ENCODE results near the gene PCNT.
"Not testable (repeated sequence)": the region's sequence is repeated elsewhere in the genome, so short reads cannot be mapped to it uniquely, and the experiment has no call there.

Gene PCNT

DNA sequence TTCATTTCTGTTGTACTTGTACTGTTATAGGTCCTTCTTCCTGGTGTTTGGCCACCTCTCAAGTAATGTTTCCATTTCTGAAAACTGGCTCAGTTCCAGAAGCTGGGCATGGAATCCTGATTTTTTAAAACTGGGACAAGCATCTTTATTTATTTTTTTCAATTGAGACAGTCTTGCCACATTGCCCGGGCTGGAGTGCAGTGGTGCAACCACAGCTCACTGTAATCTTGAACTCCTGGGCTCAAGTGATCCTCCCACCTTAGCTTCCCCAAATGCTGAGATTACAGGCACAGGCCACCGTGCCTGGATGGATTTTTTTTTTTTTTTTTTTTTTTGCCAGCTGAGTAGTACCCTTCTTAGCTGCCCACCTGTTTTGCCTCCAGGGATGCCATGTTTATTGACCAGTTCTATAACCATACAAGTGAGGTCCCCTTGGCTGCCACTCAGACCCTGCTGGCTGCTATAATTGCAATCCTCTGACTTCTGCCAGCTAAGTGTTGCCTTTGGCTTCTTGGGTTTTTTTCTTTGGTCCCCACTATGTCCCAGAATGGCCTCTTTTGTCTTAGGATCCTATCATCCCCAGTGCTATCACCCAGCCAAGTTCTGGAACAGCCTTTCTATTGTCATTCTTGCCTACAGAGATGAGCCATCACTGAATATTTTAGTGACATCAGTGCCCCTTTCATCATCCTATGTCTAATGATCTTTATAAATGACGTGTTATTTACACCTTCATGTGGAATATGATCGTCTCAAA, 130.9 kb downstream of the PCNT start:
- peak; percentile 94 for DNase-seq (ENCODE audit: low spot score)

DNA sequence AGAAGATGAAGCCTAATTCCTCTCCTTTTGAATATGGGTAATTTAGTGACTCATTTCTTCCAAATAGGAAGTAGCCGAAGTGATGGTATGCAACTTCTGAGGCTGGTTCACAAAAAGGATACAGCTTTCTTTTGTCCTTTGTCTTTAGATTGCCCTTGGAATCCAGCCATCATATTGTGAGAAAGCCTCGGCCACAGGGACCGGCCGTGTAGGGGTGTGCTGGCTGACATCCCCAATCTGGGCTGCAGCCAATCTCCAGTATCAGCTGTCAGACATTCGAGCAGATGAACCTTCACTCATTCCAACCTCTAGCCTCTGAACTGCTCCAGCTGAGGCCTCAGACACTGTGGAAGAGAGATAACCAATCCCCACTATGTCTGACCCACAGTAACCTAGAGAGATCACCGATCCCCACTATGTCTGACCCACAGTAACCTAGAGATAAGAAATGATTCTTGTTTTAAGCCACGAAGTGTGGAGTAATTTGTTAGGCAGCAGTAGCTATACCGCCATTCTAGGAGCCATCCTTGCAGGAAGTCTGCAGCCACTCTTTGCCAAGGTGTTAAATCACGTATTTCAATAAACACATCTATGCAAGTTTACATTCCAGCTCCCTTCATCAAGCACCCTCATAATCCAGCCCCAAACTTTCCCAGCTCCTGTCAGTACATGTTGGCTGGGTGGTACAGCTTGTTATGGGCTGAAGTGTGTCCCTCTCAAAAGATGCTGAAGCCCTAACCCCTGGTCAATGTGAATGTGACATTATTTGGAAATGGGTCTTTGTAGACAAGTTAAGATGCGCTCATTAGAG, 131.8 kb downstream of the PCNT start:
- DNase-seq (ENCODE audit: low spot score), result peak; percentile 94

DNA sequence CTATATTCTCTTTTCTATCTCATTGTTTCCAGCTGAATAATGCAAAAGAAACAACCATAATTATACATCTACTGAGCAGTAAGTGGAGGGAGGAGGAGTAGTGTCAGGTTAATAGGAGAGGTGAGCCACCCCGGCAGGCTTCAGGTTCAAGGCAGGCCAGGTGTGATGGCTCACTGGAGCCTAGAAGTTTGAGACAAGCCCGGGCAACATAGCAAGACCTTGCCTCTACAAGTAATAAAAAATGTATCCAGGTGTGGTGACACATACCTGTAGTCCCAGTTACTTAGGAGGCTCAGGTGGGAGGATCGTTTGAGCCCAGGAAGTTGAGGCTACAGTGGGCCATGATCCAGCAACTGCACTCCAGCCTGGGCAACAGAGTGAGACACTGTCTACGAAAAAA, 132.8 kb downstream of the PCNT start:
- no peak for DNase-seq (ENCODE audit: low spot score)

DNA sequence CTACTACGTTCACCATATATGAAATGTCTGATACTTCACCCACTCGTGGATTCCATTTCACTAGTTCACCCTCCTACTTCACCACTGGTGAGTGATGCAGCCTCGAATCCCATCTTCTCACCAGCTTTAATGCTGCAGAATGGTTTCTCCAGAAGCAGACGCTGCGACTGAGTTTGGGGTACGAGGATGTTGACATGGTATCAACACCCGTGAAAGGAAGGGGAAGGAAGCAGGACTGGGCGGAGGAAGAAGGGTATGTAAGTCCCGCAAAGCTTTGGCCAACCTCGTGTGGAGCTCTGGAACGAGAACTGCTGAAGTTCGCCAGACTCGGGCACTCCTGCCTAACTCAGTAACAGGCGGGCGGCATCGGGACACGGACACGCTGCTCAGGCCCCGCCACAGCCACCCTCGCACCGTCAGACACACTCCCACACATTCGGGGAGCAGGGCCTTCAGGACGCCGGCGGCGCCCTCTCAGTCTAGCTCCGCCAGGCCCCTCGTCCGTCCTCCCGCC, 133.9 kb downstream of the PCNT start:
- DNase-seq (ENCODE audit: low spot score), result peak; percentile 62

DNA sequence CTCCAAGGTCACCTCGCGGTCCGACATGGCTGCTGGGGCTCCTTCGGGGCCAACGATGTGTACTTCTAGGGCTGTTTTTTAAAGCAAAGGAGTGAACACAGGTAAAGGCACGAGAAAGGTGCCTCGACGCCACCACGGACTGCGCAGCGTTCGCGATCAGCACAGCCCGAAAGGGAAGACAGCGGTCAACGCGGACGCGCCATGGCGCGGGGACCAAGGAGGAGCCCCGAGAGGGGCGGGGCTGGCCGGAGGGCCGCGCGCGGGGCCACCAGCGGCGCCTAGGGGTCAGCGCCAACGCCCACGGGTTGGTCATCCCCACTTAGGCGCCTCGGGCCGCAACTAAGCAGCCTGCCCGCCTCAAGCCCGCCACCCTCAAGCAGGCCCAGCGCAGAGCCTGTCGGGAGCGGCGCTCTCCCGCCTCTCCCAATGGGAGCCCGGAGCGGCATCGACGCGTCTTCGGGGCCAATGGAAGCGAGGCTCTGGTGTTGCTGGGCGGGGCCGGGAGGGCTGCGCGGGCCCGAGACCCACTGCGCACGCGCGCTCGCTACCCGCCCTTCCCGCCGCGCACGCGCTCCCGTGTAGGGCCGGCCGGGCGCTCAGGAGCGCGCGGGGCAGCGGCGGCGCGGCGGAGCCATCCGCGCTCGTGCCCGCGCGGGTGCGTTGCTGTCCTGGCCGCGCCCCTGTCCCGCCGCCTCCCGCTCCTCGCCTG, 134.5 kb downstream of the PCNT start, which contains the start of gene DIP2A:
TSS of gene DIP2A (plus strand) at position 577 of the 709 bp plus-strand sequence. CDS start 241 bp downstream, outside the sequence.
- peak; percentile 97 for DNase-seq (ENCODE audit: low spot score)

DNA sequence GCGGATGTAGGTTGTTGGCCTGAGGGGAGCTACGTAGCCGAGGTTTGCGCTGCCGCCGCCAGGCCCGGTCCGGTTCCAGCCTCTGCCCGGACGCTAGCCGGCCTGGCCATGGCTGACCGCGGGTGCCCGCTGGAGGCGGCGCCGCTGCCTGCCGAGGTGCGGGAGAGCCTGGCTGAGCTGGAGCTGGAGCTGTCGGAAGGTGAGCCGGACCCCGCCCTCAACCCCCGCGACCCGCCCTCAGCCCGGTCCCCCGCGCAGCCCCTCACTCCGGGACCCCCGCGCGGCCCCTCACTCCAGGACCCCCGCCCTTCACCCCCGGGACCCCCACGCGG, 135.0 kb downstream of the PCNT start:
- DNase-seq (ENCODE audit: low spot score), result no peak

DNA sequence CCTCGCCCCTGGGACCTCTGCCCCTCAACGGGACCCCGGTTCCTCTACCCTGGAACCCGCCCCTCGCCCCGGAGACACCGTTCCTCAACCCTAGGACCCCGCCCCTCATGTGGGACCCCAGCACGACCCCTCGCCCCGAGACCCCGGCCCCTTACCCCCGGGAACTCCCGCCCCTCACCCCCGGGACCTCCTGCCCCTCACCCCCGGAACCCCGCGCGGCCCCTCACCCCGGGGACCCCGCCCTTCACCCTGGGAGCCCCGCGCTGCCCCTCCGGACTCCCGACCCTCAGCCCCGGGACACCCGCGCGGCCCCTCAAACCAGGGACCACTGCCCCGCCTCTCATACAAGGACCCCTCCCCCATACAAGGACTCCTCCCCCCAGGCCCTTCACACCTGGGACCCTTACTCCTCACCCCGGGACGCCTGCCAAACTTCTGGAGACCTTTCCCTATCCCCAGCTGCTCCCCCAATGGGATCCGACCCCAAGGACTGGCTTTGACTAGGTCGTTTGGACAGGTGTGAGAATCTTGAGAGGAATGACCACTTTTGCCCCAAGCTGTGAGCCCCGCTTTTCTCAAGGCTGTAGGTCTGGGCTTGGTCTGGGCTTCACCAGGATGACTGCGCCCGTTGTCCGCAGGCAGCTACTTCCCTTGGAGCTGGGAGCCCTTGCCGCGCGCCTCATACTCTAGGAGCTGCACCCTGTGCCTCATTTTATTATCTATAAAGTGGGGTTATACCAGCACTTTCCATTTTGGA, 135.6 kb downstream of the PCNT start:
- DNase-seq (ENCODE audit: low spot score), result no peak

DNA sequence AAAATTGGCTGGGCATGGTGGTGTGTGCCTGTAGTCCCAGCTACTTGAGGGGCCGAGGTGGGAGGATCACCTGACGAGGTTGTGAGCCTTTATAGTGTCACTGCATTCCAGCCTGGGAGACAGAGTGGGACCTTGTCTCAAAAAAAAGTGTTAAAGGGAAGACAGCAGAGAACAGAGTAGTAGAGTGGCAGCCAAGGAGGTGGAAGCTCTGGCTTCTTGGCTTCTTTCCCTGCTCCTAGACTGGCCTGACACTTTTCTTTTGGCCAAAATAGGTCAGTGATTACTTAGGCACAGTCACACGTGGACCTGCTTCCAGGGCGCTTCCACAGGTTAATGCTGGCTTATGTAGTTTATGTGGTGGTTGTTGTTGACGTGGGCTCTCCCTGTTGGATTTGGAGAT, 138.0 kb downstream of the PCNT start:
- DNase-seq (ENCODE audit: low spot score), result no peak

DNA sequence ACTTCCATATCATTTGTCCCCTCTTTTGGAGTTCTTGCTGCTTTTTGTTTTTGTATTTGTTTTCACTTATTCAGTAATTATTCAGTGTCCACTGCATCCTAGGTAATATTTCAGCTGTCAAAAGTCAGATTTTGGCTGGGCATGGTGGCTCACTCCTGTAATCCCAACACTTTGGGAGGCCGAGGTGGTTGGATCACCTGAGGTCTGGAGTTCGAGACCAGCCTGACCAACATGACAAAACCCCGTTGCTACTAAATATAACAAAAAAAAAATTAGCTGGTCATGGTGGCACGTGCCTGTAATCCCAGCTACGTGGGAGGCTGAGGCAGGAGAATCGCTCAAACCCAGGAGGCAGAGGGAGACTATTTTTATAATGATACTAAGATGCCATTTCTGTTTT, 141.2 kb downstream of the PCNT start:
- not testable (repeated sequence) for DNase-seq (ENCODE audit: low spot score)

DNA sequence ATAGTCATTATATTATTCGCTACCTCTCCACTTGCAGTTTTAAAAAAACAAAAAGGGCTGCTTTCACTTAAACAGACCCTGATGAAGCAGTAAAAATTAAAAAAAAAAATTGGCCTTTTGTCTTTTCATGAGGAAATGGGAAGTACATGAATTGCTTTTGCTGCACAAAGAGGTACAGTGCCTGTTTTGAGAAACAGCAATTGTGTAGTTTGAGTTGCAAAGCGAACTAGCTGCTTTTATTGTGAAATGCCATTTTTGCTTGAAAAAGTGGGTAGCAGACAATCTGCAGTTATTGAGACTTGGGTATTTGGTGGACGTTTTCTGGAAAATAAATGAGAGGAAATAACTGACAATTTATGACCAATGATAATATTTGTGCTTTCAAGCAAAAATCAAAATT, 141.7 kb downstream of the PCNT start:
- no peak for DNase-seq (ENCODE audit: low spot score)

DNA sequence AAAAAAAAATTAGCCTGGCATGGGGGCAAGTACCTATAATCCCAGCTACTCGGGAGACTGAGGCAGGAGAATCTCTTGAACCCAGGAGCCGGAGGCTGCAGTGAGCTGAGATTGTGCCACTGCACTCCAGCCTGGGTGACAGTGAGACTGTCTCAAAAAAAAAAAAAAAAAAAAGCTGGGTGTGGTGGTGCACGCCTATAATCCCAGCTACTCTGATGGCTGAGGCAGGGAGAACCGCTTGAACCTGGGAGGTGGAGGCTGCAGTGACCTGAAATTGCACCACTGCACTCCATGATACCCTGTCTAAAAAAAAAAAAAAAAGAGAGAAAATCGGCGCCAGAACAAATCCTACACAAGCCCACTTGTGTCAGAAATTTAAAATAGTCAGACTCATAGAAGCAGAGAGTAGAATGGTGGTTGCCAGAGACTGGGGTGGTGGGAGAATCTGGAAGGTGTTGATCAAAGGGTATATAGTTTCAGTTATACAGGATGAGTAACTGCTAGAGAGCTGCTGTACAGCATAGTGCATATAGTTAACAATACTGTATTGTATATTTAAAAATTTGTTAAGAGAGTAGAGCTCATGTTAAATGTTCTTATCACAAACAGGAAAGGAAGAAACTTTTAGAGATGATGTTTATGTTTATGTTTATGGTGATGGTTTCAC, 144.3 kb downstream of the PCNT start:
- DNase-seq (ENCODE audit: low spot score), result no peak

DNA sequence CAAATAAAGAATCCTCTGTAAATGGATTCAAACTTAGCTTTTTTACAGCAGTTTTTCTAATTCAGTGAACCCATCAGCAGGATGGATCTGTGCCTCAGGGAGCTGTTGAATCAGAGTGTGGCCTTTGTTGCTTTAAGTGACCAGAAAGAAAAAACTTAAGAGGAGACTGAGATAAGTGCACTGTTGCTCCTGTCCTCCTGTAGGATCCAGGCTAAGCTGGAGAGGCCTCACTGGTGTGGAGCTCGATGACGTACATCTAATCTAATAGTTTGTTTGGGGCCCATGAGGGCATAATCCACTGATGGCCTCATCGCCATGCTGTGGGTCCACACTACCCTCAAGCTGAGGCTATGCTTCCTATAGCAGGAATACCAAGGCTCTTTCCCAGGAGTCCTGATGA, 145.3 kb downstream of the PCNT start:
- no peak for DNase-seq (ENCODE audit: low spot score)

DNA sequence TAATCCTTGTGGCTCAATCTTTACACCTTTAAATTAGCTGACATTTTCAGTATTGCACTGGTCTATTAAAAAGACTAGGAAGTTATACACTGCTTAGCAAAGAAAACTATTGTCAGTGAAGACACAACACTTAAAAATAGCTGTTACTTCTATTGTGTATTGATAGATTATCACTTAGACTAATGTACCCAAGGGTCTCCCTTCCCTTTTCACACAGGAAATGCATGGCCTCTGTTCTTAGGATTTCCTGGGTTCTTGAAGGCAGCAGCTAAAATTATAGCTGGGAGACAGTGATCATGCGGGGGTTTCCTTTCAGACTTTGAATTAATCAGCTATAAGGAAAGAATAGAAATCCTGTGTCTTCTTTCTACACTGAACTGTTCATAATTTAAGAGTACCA, 147.6 kb downstream of the PCNT start:
- no peak for DNase-seq (ENCODE audit: low spot score)

DNA sequence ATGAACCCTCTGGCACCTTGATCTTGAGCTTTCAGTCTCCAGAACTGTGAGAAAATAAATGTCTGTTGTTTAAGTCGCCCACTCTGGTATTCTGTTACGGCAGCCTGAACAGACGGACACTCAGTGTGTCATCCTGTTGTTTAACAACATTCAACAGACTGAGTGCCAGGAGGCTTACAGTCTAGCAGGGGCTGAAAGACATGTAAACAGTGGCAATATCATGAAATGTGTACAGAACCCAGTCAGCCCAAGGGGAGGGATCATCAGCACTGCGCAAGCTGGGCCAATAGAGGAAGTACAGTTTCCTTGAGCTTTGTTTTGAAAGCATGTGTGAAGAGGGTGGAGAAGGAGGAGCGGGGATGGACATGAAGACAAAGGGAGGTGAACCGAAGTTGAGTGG, 148.3 kb downstream of the PCNT start:
- DNase-seq (ENCODE audit: low spot score), result no peak

DNA sequence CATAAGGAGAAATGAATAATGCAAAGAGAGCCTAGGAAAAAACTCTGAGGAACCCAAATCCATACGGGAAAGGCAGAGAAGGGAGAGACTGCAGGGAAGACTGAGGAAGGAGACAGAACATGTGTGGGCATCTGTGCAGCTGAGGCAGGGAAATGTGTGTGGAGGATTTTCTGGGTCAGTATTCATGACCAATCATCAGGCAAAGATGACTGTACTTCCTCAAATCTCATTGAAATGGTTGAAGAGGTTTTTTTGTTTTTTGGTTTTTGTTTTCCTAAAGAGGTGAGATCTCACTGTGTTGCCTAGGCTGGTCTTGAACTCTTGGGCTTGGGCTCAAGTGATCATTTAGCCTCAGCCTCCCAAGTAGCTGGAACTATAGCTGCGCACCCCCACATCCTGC, 150.4 kb downstream of the PCNT start:
- DNase-seq (ENCODE audit: low spot score), result no peak

DNA sequence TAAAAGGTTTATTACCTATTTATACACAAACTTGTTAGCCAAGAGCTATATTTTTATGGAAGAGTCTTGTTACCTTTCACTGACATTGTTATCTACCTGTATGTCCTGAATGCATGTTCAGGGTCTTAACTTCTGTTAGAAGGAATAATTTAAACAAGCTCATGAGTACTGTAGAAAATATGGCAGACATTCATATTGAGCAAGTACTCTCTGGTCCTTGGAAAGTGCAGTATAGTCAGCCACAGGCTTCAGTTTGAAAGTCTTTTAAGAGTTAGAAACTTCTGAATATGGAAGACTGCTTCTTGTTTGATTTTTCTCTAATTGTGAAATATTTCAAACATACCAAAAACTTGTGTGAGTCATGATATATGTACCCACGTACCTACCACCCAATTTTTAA, 151.3 kb downstream of the PCNT start:
- no peak for DNase-seq (ENCODE audit: low spot score)

DNA sequence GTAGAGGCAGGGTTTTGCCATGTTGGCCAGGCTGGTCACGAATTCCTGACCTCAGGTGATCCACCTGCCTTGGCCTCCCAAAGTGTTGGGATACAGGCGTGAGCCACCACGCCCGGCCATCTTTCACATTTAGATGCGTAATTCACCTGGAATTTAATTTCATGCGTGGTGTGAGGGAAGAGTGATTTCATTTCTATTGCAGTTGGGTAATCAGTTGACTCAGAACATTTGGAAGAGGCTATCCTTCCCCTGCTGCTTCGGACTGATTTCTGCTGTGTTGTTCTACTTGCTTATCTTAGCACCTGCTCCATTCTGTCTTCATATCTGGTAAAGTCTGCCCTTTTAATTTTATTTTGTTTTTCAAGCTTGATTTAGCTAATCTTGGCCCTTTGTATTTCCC, 153.8 kb downstream of the PCNT start:
- no peak for DNase-seq (ENCODE audit: low spot score)

DNA sequence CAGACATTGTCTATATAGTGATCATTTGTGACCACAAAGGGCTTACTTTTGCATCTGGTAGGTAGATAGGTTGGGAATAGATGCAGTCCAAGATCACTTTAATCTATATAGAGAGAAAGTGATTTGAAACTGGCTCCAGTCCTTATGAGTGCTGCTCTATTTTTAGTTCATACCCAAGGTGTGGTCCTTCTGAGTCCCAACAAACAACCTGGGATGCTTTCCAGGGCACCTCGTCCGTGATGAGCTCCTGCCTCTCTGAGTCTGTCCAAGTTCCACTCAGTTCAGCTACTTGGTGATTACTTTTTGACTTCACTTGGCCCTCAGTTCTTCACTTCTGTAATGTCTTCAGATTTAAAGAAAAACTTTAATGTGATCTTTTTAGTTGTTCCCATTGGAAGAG, 155.0 kb downstream of the PCNT start:
- DNase-seq (ENCODE audit: low spot score), result no peak

DNA sequence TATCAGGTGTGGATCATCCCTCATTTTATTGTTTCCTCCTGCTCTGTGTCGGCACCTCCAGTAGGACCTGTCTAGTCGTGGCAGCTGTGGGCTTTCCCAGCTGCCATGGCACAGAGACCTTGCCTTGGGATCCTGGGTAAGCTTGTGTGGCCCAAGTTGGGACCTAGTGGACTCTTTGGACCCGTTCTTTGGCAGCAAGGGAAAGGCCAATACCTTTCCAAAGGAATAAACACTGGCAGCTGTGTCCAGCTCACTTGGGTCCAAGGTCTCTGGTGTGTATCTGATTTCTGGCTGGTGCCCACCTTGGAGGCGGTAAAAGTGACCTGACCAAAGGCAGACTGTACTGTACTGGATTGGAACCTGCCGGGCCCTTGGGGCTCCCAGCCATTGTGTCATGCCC, 156.5 kb downstream of the PCNT start:
- no peak for DNase-seq (ENCODE audit: low spot score)

DNA sequence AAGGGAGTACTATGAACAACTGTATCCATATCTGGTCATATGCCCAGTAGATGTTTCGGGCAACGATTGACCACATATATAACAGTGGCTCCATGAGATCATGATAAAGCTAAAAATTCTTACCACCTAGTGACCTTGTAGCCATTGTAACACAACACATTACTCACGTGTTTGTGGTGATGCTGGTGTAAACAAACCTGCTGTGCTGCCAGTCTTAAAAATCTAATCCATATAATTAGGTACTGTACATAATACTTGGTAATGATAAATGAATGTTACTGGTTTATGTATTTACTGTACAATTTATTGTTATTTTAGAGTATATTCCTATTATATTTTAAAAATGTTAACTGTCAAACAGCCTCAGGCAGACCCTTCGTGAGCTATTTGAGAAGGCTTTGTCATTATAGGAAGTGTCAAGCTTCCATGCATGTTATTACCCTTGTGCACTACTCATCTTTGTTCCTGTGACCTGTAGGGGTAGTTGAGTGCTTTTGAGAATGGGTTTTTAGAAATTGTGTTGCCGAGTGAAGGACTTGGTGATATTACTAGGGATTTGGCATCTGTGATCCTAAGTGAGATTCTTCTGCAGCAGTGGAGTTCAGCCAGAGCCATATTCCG, 158.4 kb downstream of the PCNT start:
- no peak for DNase-seq (ENCODE audit: low spot score)

DNA sequence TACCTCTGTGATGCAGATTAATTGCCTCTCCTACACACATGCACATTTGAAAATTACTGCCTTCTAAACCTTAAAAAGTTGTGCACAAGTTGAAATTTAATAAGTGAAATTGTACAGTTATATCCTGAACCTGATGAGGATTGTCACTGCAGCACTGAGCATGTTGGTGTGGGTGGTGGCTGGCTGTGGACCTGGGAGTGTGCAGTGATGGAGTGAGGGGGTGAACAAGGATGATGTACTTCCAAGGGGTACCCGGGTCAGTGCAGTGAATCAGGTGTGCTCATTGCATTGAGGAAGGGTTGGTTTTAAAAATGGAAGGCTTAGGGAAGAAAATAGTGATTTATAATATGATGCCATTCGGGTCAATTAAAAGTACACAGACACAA, 158.9 kb downstream of the PCNT start:
- no peak for DNase-seq (ENCODE audit: low spot score)

All from globus pallidus (tissue), 1 donor.